GM18861 (cell line): ENCODE results near the gene MAP2K6.

Experiments used
- ATAC-seq: cut with Tn5 transposase; IDR thresholded peaks from one replicate; pipeline ENCODE4 v1.9.1; 2021; ENCODE audit not compliant: unreplicated experiment

The MAP2K6 gene

GRCh38 chr17:69486779-69487637, 72.5 kb downstream of the MAP2K6 start:
- ATAC-seq = no peak

GRCh38 chr17:69489313-69489712, 74.8 kb downstream of the MAP2K6 start:
- no peak for ATAC-seq

- no peak for ATAC-seq
Measured at GRCh38 chr17:69492410-69493071, 78.0 kb downstream of the MAP2K6 start.

- no peak for ATAC-seq
Measured at GRCh38 chr17:69495787-69496186, 81.3 kb downstream of the MAP2K6 start.

- ATAC-seq = no peak
Measured at GRCh38 chr17:69497161-69497560, 82.7 kb downstream of the MAP2K6 start.

GRCh38 chr17:69499318-69499717, 84.8 kb downstream of the MAP2K6 start:
- no peak for ATAC-seq

GRCh38 chr17:69500911-69501429, 86.5 kb downstream of the MAP2K6 start:
- ATAC-seq = no peak

GRCh38 chr17:69501591-69502468, 87.3 kb downstream of the MAP2K6 start:
- peak; percentile 34 for ATAC-seq

- ATAC-seq = peak; percentile 87
Measured at GRCh38 chr17:69503711-69504110, 89.2 kb downstream of the MAP2K6 start.

- no peak for ATAC-seq
Measured at GRCh38 chr17:69505740-69506139, 91.2 kb downstream of the MAP2K6 start.

- no peak for ATAC-seq
Measured at GRCh38 chr17:69506489-69506888, 92.0 kb downstream of the MAP2K6 start.

GRCh38 chr17:69508814-69509213, 94.3 kb downstream of the MAP2K6 start:
- no peak for ATAC-seq

- no peak for ATAC-seq
Measured at GRCh38 chr17:69511250-69511649, 96.8 kb downstream of the MAP2K6 start.

- ATAC-seq = no peak
Measured at GRCh38 chr17:69512946-69513345, 98.4 kb downstream of the MAP2K6 start.

- no peak for ATAC-seq
Measured at GRCh38 chr17:69516225-69516624, 101.7 kb downstream of the MAP2K6 start.

GRCh38 chr17:69516911-69517310, 102.4 kb downstream of the MAP2K6 start:
- ATAC-seq = peak; percentile 94

GRCh38 chr17:69518951-69519350, 104.5 kb downstream of the MAP2K6 start:
- no peak for ATAC-seq

GRCh38 chr17:69523244-69523861, 108.9 kb downstream of the MAP2K6 start:
- ATAC-seq = peak; percentile 78

GRCh38 chr17:69524854-69525253, 110.4 kb downstream of the MAP2K6 start:
- no peak for ATAC-seq

GRCh38 chr17:69525920-69526841, 111.7 kb downstream of the MAP2K6 start:
- ATAC-seq = no peak
